ENCODE results near the gene DCTN5.
"Not testable (repeated sequence)": the region's sequence is repeated elsewhere in the genome, so short reads cannot be mapped to it uniquely, and the experiment has no call there.

Gene DCTN5

GRCh38 chr16:23640931-23641765 lies at the start of gene DCTN5, which contains the start of gene PALB2:
Gene DCTN5, plus strand, starts transcription at chr16:23641466. Its CDS starts 77 bp downstream, at chr16:23641543.
Gene PALB2, minus strand, starts transcription at chr16:23641310. Its CDS starts 153 bp downstream, at chr16:23641157.
- DNase-seq (ENCODE audit: low spot score): peak; percentile 88

- no peak for DNase-seq (ENCODE audit: low spot score)
Observed at GRCh38 chr16:23594186-23594585, 47.1 kb upstream of the DCTN5 start.

GRCh38 chr16:23595246-23595950 lies 45.9 kb upstream of the DCTN5 start:
- DNase-seq (ENCODE audit: low spot score): no peak

GRCh38 chr16:23595951-23596720 lies 45.1 kb upstream of the DCTN5 start, which contains the start of gene NDUFAB1:
Gene NDUFAB1, minus strand, starts transcription at chr16:23596316. Its CDS starts 26 bp downstream, at chr16:23596290.
- DNase-seq (ENCODE audit: low spot score): peak; percentile 94

- DNase-seq (ENCODE audit: low spot score): peak; percentile 80
Observed at GRCh38 chr16:23597003-23597756, 44.1 kb upstream of the DCTN5 start.

GRCh38 chr16:23607726-23608125 lies 33.5 kb upstream of the DCTN5 start:
- DNase-seq (ENCODE audit: low spot score): no peak

GRCh38 chr16:23608194-23608593 lies 33.1 kb upstream of the DCTN5 start:
- no peak for DNase-seq (ENCODE audit: low spot score)

- DNase-seq (ENCODE audit: low spot score): no peak
Observed at GRCh38 chr16:23609929-23610328, 31.3 kb upstream of the DCTN5 start.

GRCh38 chr16:23610905-23611304 lies 30.4 kb upstream of the DCTN5 start:
- DNase-seq (ENCODE audit: low spot score): not testable (repeated sequence)

GRCh38 chr16:23611936-23612335 lies 29.3 kb upstream of the DCTN5 start:
- no peak for DNase-seq (ENCODE audit: low spot score)

GRCh38 chr16:23615805-23616204 lies 25.5 kb upstream of the DCTN5 start:
- DNase-seq (ENCODE audit: low spot score): no peak

- no peak for DNase-seq (ENCODE audit: low spot score)
Observed at GRCh38 chr16:23624092-23624491, 17.2 kb upstream of the DCTN5 start.

GRCh38 chr16:23629516-23629915 lies 11.8 kb upstream of the DCTN5 start:
- no peak for DNase-seq (ENCODE audit: low spot score)

- DNase-seq (ENCODE audit: low spot score): not testable (repeated sequence)
Observed at GRCh38 chr16:23631874-23632273, 9.4 kb upstream of the DCTN5 start.

GRCh38 chr16:23634461-23635036 lies 6.7 kb upstream of the DCTN5 start:
- no peak for DNase-seq (ENCODE audit: low spot score)

- DNase-seq (ENCODE audit: low spot score): no peak
Observed at GRCh38 chr16:23635958-23636357, 5.3 kb upstream of the DCTN5 start.

- DNase-seq (ENCODE audit: low spot score): no peak
Observed at GRCh38 chr16:23640615-23640930, 693 bp upstream of the DCTN5 start.

- DNase-seq (ENCODE audit: low spot score): no peak
Observed at GRCh38 chr16:23642246-23642774, 1.0 kb downstream of the DCTN5 start.

- no peak for DNase-seq (ENCODE audit: low spot score)
Observed at GRCh38 chr16:23650674-23651416, 9.6 kb downstream of the DCTN5 start.

- no peak for DNase-seq (ENCODE audit: low spot score)
Observed at GRCh38 chr16:23651943-23652468, 10.7 kb downstream of the DCTN5 start.
